DMS 273 treated with DMSO at 0.1 percent for 48 hours (cell line): ENCODE measurements around the gene CASKIN2.

Source experiments
- DNase-seq: peaks from one replicate; lab custom pipeline; 2025; lab: John Stamatoyannopoulos, UW

CASKIN2 gene

DNA sequence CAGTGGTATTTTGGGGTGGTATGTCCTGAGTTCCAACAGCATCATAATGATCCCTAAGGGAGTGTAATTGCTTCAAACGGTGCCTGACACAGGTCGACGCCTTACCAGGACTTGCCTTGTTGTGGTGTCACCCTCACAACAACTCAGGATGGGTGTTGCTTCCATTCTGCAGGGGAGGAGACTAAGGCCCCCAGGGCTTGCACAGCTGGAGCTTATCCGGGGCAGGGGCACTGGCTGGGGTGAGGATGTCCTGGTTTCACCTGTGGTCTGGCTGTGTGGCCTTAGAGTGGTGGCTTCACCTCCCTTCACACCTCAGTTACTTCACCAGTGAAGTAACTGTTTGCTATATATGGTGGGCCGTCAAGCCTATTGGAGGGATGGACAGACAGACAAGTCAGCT, 33.5 kb upstream of the CASKIN2 start:
- DNase-seq = no peak

DNA sequence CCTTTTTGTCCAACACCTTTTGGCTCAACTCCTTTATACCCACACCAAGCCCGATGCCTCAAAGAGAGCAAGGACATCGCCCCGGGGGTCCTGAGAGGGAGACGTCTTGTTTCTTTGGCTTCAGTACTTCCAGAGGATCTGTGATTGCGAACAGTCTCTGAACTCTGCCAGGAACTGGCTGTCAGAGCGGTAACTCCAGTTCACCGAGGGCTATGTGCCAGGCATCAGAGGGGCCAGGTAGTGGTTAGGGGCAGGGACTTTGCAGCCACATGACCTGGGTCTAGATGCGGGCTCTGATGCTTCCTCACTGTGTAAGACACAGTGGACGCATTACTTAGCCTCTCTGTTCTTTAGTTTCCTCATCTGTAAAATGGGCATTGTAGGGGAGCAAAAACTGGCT, 31.8 kb upstream of the CASKIN2 start:
- DNase-seq = no peak

DNA sequence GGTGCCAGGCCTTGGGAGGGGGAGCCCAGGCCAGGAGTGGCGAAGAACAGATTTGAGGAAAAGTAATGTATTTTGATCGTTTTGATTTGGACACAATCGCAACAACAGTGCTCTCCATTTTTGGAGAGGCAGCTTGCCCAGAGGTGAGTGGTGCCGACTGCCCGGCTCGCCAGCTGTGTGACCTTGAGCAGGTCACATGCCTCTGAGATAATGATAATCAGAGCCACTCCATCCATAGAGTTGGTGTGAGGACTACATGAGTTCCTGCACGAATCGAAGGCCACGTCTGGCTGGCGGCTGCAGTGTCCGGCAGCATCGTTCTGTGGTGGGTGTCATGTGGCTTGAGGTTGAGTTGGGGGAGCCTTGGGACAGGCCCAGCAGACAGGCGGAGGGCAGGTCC, 30.8 kb upstream of the CASKIN2 start:
- DNase-seq = no peak

DNA sequence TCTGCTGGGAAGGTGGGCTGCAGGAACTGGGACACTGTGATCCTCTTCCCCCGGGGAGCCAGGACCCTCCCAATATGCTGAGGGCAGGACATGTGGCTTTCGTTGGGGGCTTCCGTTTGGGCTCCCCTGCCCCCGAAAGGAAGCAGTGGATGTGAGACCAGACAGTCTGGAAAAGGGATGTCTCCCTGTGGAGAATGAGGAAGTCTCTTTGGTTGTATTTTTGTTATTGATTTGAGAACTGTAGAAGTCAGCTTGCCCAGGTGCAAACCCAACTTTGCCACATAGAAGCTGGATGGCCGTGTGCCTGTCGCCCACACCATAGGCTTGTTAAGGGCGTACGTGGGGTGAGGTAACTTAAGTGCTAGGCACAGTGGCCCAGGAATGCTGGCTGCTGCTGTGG, 28.9 kb upstream of the CASKIN2 start:
- DNase-seq = no peak

DNA sequence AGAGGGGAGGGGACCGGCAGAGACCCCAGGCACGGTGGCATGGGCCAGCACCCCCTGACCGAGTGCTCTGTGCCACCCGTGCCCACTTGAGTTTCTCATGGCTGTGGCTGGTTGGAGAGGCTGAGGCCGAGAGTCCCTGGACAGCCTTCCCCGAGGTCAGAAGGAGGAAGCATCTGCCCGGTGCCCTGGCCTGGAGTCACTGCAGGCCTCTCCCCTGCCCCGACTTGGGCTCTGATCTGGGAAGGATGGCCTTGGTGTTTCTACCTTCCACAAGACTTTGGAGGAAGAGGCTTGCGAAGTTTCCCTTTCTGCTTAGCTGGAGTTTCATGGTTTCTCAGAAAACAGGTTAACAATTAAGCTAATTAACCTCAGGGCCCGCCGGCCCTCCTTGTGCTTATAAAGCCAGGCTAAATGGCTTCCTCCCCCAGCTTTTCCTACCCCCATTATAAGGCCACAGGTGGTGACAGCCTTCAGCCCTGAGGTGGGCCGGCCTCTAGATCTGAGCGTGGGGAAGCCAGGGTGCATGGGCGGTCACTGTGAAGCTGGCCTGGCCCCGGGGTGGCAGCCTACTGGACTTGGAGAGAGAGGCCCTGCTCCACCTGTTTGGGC, 27.5 kb upstream of the CASKIN2 start:
- no peak for DNase-seq

DNA sequence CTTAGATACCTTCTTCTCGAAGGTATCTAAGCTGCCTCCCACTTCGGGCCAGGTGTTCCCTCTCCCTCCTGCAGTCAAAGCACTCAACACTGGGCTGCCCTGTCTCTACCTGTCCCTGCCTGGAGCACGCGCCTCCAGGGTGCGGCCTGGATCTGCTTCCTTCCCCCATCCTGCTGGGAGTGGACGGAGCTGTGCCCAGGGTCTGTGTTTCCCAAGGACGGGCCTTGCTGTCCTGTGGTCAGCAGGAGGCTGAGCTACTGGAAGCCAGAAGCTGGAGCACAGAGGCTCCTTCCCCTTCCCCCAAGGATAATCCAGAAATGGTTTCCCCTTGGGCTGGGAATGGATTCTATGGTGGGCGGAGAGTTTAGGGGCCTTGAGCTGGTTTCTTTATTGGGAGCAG, 26.9 kb upstream of the CASKIN2 start:
- DNase-seq = no peak

DNA sequence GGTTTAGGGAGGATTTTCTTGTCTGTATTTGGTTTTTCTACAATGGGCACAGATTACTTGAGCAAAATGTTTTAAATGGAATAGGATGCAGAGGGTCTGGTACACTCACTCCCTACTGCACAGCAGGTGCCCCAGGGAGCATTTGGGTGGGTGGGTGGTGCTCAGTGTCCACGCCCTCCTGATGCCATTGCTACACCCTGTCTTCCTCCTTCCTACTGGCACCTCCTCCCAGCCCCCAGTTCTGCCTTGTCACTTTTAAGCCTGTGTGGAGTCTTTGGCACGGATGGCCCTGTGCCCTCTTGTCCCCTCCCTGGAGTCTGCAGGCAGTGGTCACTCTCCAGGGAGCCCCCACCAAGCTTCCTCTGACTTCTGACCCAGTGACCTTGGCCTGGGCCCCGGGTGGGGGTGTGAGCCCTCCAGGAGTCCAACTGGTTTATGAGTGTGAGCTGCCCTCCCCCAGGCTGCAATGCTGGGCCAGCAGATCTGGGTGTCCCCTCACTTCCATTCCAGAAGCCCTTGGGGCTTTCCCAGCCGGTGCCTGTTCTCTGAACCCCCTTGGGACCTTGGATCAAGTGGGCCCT, 25.7 kb upstream of the CASKIN2 start:
- no peak for DNase-seq

DNA sequence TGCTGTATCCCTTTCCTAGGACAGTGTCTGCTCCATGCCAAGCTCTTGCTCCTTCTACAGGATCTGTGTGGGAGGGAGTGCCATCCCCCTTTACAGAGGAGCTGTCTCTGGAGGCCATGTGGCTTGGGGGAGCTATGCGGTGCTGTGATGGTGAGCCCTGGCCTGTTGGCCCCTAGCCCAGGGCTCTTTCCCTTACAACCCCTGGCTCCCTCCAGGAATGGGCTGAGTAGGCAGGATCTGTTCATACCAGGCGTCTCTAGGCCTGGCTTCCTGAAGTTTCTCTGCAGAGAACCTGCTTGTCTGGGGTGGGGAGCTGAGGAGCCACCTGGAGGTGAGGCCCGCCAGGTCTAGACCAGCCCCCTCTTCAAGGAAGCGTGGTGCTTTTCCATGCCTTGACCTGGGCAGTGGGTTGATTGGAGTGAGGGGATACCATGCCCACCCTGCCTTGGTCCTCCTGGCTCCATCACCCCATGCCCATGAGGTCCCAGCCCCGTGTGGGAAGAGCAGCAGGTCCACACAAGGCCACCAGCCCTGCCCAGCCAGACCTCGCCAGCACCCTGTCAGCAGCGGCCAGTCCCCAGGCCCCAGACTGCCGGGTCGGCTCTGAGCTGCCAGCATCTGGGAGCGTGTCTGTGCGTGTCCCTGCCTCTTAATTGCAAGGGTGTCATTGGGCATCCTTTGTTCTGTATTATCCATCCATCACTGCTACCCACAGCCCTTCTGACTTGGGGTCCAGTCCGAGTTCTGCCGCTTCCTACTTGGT, 24.8 kb upstream of the CASKIN2 start:
- no peak for DNase-seq

DNA sequence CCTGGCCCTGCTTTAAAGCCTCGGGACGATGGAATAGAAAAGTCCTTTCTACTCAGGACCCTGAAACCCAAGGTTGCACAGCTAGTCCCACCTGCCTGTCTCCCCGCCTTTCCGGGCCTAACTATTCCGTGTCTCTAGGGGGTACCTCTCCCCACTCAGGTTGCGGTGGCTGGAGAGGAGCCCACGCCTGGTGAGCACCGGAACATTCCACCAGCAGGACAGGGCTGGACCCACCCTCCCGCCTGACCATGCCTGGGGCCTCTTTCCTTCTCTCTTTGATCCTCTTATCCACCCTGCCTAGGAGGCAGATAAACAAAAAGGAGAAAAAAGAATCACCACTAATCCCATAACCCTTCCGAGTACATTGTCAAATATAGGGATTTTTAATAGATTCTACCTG, 21.0 kb upstream of the CASKIN2 start:
- no peak for DNase-seq

DNA sequence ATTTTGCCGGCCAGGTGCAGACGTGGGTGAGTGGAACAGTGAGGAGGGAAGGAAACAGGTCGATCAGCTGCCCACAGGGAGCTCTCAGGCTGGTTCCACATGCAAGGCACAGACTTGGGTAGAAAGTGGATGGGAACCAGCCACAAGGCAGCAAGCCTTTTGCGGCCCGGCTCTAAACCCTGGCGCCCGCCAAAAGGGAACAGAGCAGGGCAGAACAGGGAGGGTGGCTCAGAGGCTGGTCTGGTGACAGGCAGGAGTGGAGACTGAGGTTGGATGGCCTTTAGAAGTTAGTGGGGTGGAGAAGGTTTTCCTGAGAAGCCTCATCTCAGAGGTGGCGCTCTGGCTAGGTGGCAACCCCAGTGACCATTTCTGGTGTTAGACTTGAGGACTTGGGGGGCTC, 20.5 kb upstream of the CASKIN2 start:
- DNase-seq = no peak

DNA sequence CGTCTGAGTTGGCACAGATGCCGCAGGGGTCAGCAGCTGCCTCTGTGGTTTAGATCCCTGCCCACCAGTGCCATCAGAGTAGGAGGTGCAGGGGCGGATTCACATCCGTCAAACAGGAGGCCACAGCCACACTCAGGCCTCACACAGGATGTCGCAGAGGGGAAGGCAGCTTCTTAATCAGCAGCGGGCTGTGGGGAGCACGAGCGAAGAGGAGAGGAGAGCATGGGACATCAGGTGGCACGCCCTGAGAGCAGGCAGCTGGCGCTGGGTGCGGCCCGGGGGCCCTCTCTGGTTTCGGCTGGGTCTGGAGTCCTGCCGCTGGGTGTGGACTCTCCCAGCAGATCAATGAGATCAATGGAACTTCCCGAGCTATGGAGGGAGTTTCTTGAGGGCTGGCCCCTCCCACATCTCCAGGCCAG, 19.8 kb upstream of the CASKIN2 start:
- no peak for DNase-seq

DNA sequence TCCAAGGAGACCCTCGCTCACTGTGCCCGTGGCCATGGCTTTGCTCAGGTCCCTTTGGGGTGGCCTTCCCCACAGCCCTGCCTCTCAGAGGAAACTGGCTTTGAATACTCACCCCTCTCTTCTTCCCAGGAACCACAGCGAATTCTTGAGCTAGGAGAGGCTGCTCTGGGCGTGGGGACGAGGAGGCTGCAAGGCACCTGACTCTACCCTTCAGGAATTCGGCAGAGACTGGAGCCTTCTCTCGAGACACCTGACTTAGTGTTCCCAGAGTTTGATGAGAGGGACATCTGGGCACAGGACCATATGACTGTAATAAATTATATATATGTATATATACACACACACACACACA, 16.4 kb upstream of the CASKIN2 start:
- DNase-seq = no peak

DNA sequence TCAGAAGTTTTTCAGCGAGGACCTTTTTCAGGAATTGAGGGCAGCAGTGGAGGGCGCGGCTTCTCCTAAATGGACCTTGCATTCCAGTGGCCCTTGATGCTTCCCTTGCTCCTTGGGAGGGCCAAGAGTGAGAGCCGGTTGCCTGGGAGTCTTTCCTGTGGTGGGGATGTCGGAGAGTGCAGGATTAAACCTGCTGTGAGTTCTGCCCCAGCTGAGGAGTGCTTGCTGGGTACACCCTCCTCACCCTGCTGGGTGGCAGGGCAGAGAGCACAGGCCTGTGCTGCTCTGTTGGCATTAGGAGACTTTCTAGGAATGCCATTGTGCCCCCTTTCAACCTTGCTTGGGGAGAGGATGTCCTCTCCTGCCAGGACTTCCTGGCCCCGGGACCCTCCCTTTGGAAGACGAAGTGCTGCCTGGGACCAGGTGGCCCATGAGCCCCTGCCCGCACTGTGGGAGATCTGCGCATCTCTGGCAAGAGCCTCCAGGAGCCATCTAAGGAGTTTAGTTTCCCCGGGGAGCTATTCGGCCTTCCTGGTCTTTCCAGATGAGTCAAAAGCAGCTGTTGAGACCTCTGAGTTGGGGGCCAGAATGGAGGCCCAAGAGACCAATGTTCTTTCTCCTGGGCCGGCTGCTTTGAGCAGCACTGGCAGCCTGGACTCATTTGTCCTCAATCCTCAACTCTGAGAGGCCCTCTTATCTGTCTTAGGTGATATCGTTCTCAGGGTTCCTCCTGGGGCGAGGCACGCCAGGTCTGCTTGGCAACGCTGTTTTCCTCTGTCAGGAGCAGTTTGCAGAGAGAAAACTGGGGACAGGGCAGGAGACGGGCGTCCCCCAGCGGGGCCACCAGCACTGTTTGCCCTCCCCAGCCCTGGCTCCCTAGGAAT, 15.7 kb upstream of the CASKIN2 start:
- DNase-seq = no peak

DNA sequence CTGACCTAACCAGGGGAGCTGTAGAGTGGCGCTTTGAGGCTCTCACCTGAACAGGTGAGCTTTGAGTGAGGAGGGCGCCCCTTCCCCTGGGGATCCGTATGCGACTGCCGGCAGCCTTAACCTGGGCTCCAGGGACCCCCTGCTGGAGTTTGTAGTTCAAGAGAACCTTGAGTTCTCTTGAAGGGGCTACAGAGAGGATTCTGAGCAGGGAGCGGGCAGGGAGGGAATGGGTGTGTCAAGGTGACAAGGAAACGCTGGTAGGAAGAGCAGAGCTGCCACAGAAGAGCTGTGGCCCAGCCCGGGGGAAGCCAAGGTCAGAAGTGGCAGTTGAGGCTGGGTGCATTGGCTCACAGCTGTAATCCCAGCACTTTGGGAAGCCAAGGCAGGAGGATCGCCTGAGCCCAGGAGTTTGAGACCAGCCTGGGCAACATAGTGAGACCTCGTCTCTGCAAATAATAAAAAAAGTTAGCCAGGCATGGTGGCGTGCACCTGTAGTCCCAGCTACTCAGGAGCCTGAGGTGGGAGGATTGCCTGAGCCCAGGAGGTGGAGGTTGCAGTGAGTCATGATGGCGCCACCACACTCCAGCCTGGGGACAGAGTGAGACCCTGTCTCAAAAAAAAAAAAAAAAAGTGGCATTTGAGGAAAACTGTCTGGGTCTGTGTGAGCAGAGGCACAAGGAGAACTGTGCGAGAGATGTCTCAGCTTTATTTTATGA, 11.4 kb upstream of the CASKIN2 start:
- DNase-seq = no peak

DNA sequence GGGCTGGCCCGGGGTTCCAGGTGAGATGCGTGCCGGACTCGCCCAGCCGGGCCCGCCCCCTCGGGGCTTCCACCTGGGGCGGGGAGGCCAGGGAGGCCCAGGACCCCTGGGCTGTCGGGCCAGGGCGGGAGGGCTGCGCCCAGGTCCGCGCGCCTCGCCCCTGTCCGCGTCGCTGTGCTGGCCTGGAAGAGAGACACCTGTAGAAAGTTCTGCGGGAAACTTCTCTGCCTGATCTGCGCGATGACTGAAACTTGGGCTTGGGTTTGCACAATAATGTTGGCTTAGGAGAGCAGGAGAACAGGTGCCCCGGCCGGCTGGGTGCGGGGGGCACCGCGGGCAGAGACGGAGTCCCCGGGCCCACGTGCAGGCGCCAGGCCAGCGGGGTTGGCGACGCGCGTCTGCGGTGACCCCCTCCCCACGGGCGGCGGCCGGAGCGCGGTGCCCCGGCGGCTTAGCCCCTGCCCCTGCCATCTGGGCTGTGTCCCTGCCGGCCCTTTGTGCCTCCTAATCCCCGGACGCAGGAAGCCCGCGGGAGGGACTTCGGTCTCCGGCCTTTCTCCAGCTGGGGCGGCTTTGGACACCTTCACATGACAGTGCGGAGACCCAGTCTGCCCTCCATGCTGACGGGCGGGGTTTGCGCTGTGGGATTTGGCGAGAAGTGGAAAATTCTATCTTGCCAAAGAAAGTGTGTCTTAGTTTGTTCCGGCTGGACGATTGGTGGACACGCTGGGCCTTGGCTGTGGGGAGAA, 10.6 kb upstream of the CASKIN2 start:
- DNase-seq = no peak

DNA sequence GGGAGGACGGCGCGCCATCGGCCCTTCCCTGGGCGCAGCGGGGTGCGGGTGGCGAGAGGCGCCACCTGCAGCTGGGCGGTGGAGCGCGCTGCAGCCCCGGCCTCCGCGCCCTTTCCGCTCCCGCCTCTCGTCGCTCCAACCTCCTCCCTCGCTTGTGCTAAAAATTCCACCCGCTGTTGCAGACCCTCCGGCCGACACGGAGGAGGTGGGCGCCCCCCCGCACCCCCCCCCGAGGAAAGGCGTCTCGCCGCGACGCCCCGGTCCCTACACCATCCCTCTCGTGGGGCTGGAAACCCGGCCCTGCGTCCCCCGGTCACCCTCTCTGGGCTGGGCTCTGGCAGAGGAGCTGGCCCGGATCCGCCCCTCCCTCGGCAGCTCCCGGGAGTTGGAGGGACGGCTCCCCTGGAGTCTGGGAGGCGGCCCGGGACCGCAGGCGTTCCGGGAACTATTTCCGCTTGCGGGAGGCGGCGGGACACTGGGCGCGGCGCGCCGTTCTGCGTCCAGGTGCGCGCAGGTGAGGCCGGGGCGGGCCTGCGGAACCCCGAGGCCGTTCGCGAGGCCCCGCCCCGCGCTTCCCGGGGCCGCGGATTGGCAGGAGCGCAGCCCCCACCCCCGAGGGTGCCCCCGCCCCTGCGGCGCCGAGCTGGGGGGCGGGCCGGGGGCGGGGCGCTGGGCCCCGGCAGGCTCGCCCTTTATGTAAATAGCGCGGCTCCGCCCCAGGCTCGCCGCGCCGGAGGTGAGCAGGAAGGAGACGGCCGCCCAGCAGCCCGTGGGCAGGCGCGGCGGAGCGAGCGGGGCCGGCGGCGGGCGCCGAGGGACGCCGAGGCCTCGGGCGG, 9.9 kb upstream of the CASKIN2 start, which contains the start of gene LLGL2:
LLGL2 (plus strand) TSS at position 728 of the 836 bp plus-strand sequence. CDS start 17,730 bp downstream, outside the sequence.
- peak; percentile 45 for DNase-seq

DNA sequence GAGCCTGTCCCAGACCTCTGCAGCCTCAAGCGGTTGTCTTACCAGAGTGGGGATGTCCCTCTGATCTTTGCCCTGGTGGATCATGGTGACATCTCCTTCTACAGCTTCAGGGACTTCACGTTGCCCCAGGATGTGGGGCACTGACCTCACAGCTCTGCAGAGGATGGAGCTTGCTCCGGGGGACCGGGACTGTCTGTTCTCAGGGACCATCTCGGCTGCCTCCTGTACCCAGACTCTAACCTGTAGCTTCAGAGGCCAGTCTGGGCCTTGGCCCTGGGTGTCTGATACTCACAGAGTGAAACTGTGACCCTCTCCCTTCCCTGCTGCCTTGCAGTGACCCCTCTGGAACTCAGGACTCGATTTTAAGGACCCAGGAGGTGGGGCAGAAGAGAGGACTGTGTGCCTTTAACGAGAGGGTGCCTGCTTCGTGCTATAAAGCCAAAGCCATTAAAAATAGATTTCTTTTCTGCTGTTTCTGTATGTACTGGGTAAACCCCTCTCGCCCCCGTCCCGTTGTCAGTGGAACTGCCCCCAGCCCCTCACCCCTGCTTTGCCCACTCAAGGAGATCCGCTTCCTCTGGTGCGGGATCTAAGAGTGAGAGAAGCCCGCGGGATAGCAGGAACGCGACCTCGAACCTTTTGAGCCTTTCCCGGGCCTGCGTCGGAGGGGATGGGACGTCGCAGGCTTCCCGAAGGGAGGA, 9.1 kb upstream of the CASKIN2 start:
- no peak for DNase-seq

DNA sequence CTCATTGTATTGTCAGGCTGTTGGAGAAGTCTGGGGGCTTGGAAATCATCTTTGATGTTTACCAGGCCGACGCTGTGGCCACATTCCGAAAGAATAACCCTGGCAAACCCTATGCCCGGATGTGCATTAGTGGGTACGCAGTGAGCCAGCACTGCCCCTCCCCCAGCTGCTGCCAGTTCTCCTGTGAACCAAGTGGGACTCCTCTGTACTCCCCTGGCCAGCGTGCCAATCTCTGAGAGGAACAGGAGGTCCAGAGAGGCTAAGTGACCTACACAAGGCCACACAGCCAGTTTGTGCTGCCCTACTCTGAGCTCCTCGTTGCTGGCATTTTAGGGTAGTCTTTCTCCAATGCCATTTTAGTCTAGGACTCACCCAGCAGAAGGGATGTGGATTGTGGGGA, 8.3 kb upstream of the CASKIN2 start:
- DNase-seq = no peak

DNA sequence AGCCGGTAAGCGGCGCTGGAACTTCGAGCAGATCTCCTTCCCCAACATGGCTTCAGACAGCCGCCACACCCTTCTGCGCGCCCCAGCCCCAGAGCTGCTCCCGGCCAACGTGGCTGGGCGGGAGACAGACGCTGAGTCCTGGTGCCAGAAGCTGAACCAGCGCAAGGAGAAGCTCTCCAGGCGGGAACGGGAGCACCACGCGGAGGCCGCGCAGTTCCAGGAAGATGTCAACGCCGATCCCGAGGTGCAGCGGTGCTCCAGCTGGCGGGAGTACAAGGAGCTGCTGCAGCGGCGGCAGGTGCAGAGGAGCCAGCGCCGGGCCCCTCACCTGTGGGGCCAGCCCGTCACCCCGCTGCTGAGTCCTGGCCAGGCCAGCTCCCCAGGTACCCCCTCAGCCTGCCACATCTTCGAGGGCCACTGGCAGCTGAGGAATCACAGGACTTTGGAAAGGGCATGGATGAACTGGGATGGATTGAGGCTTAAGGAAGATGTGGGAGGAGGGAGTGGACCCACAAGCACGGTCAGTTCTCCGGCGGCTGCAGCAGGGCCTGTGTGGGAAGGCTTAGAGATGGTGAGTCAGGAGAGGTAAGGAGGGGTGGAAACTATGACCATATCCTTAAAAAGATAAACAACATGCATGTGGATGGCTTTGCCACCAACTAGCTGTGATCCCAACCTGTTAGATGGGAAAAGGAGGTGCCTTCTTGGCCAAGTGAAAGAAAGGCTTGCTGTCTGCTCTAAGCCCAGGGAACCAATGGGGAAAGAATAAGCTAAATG, 6.8 kb upstream of the CASKIN2 start:
- DNase-seq = no peak
